ENCODE measurements around the gene GADD45B. TPM values are rescaled to one million over a fixed set of nuclear protein-coding genes. Genes with fewer than 3 reads are reported as not detected.

Gene GADD45B
- total RNA-seq, 2 experiments from 2014 or later: 52.2 to 54.3 TPM

DNA sequence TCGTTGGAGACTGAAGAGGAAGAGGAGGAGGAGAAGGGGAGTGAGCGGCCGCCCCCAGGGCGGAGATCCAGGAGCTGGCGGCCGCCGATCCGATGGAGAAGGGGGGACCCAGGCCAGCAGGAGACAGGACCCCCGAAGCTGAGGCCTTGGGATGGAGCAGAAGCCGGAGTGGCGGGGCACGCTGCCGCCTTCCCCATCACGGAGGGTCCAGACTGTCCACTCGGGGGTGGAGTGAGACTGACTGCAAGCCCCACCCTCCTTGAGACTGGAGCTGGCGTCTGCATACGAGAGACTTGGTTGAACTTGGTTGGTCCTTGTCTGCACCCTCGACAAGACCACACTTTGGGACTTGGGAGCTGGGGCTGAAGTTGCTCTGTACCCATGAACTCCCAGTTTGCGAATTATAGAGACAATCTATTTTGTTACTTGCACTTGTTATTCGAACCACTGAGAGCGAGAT is 1.8 kb downstream of the GADD45B start:
- Mint-ChIP-seq H3K27me3 (peaks cover 2% of the 10 kb centered on the region), H3K4me3 (peak overlapping the region; percentile 89), H3K4me1 (peaks cover 22% of the 10 kb centered on the region), H3K9me3 (no peaks in the 10 kb centered on the region), H3K27ac (peak overlapping the region; percentile 83), H3K36me3 (ENCODE audit: low read depth) (peaks cover 27% of the 10 kb centered on the region)
- peak; percentile 48 for DNase-seq
- POLR2A ChIA-PET: interaction anchor here (0.7 to 7.1 kb wide), 31 partner anchors 7 to 424 kb away, joined by 3 to 220 read pairs (median 15); partner anchors contain the start of genes AP3D1, LMNB2 and TIMM13
- CTCF ChIA-PET: interaction anchor here (0.8 to 4.2 kb wide), 6 partner anchors 65 to 143 kb away, joined by 3 to 130 read pairs (median 20); no protein-coding TSS in a partner anchor

DNA sequence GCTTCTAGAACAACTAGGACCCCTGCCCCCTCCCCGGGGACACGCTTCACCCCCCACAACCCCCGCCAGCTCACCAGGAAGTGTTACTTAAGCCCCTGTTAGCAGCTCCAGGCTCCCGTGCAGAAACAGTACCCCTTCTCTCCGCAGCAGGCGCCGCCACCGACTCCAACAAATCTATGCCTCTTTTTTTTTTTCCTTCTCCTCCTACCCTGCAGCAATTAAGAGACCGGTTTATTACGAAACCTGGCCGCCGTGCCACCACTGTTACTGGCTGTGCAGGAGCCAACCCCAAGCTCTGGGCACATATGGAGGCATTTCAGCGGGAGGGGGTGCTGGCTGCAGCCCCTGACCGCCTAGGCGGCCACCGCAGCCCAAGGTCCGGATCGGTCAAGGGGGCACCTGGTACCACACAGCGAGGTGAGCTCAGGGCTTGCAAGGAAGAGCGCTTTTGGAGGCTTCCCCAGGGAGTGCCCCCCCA is 2.4 kb downstream of the GADD45B start:
- POLR2A ChIA-PET: interaction anchor here (0.7 to 7.1 kb wide), 23 partner anchors 10 to 423 kb away, joined by 3 to 220 read pairs (median 23); partner anchors contain the start of genes AP3D1 and LMNB2
- Mint-ChIP-seq H3K4me1 (peaks cover 22% of the 10 kb centered on the region), H3K9me3 (peaks cover 4% of the 10 kb centered on the region), H3K27me3 (no peaks in the 10 kb centered on the region), H3K27ac (peak overlapping the region; percentile 83), H3K4me3 (peak overlapping the region; percentile 89), H3K36me3 (ENCODE audit: low read depth) (peaks cover 27% of the 10 kb centered on the region)
- CTCF ChIA-PET: interaction anchor here (0.8 to 4.2 kb wide), 7 partner anchors 64 to 143 kb away, joined by 3 to 130 read pairs (median 15); no protein-coding TSS in a partner anchor
- DNase-seq: peak; percentile 71

DNA sequence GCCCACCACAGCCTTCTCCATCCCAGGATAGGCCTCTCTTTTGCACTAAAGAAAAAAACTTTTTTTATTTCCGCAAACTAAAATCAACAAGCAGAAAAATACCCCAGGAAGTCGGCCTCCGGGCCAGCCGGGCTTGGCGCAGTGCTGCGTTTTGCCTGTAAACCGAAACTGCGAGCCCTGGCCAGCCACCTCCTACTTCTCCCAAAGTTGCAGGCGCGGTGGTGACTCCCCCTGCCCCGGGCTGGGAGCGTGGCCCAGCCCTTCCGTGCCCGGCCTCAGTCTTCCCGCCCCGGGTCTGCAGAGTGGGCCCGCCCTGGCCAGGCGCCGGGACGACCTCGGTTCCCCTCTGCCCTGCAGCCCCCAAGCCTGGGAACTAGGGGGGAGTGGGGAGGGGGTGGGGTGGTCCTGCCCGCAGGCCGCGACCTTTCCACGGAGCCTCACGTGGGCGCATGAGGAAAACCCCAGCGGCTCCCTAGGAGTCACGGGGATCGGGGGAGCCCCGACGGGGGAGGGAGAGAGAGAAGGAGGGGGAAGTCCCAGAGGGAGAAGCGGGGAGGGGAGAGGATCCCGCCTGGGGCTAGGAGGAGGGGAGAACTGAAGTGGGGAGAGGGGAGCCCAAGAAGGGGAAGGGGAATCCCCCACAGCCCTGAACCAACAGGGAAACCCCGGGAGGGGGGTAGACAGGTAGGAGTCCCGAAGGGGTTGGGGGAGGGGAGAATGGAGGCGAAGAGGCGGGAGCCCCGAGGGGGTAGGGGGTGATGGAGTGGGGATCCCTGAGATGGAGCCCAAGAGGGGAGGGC is 3.0 kb downstream of the GADD45B start:
- DNase-seq: peak; percentile 77
- POLR2A ChIA-PET: interaction anchor here (0.9 to 7.1 kb wide), 20 partner anchors 10 to 422 kb away, joined by 3 to 220 read pairs (median 55); partner anchors contain the start of genes AP3D1 and LMNB2
- H3K27ac Mint-ChIP-seq: peak overlapping the region; percentile 83

DNA sequence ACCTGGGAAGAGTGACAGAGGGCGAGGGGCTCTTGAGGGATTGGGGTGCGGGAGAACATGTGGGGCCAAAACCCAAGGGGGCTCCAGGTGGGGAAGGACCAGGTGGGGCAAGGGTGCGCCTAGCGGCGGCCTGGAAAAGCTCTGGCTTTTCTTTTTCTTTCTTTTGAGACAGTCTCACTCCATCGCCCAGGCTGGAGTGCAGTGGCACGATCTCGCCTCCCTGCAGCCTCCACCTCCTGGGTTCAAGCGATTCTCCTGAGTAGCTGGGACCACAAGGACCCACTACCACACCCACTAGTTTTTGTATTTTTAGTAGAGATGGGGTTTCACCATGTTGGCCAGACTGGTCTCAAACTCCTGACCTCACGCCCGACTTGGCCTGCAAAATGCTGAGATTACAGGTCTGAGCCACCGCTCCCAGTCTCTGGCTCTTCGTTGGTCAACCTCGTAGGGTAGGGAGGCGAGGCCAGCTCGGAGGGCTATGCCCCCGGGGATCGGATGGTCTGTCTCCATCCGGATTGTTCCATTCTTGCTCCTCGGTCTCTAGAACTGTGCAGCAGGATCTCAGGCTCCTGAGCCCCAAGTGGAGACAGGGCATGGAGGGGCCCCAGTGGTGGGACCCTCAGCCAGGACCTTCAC is 3.7 kb downstream of the GADD45B start:
- peak overlapping the region; percentile 89 for H3K4me3 Mint-ChIP-seq
- H3K9me3 Mint-ChIP-seq: peaks cover 7% of the 10 kb centered on the region
- no peak for DNase-seq
- POLR2A ChIA-PET: interaction anchor here (0.6 to 7.1 kb wide), 6 partner anchors 25 to 139 kb away, joined by 3 to 220 read pairs (median 4); partner anchors contain the start of gene TIMM13
- peaks cover 27% of the 10 kb centered on the region for H3K36me3 Mint-ChIP-seq (ENCODE audit: low read depth)
- peaks cover 20% of the 10 kb centered on the region for H3K4me1 Mint-ChIP-seq
- CTCF ChIA-PET: interaction anchor here (1.8 to 1.9 kb wide), 2 partner anchors 64 to 131 kb away, joined by 5 to 9 read pairs; no protein-coding TSS in a partner anchor
- H3K27ac Mint-ChIP-seq: peak overlapping the region; percentile 31
- H3K27me3 Mint-ChIP-seq: peaks cover 2% of the 10 kb centered on the region

More for the DNA sequence above, 3.0 kb downstream of the GADD45B start:
- Mint-ChIP-seq H3K4me3 (peak overlapping the region; percentile 89), H3K36me3 (ENCODE audit: low read depth) (peaks cover 27% of the 10 kb centered on the region), H3K4me1 (peaks cover 22% of the 10 kb centered on the region), H3K9me3 (peaks cover 4% of the 10 kb centered on the region), H3K27me3 (no peaks in the 10 kb centered on the region)
- CTCF ChIA-PET: interaction anchor here (1.8 to 4.2 kb wide), 4 partner anchors 65 to 142 kb away, joined by 5 to 130 read pairs (median 20); no protein-coding TSS in a partner anchor

DNA sequence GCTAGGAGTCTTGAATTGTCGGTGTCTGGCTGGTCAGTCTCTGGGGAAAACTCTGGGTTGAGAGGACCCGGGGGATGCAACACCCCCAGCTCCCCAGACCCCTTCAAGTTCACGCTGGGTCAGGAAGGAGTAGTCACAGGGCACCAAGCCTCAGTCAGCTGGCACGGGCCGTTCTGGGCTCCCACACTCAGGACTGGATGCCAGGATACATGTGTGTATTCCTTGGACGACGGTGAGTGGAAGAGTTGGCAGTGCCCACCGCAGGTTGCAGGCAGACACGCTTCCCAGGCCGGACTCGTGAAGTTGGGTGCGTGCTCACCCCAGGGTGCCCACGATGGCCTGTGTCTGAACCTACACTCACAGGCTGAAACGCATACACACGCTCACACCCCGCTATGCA is 5.5 kb downstream of the GADD45B start:
- POLR2A ChIA-PET: interaction anchor here (1.1 to 7.1 kb wide), 2 partner anchors 13 to 137 kb away, joined by 3 to 220 read pairs; no protein-coding TSS in a partner anchor
- no peak for DNase-seq

DNA sequence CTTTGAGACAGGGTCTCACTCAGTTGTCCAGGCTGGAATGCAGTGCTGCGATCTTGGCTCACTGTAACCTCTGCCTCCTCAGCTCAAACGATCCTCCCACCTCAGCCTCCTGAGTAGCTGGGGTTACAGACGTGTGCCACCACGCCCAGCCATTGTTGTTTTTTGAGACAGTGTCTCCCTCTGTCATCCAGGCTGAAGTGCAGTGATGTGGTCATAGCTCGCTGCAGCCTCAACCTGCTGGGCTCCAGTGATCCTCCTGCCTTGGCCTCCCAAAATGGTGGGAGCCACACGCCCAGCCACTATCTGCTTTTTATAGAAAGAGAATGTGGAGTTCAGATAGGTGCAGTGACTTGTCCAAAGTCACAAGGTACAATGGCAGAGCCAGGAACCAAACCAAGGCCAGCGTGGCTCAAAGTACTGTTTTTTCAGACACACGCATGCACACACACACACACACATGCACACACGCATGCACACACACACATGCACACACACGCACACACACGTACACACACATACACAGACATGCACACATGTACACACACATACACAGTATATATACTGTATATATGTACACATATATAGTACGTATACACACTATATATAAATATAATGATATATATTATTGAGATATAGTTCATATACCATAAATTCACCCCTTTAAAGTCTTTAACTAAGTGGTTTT is 6.6 kb downstream of the GADD45B start:
- POLR2A ChIA-PET: no interaction called here
- no peak overlapping the region for H3K27ac Mint-ChIP-seq
- H3K36me3 Mint-ChIP-seq (ENCODE audit: low read depth): peaks cover 13% of the 10 kb centered on the region
- no peak for DNase-seq
- H3K4me1 Mint-ChIP-seq: peaks cover 15% of the 10 kb centered on the region
- peaks cover 16% of the 10 kb centered on the region for H3K27me3 Mint-ChIP-seq
- H3K4me3 Mint-ChIP-seq: no peak overlapping the region
- CTCF ChIA-PET: no interaction called here
- peaks cover 7% of the 10 kb centered on the region for H3K9me3 Mint-ChIP-seq

More for the DNA sequence above, 5.5 kb downstream of the GADD45B start:
- H3K27ac Mint-ChIP-seq: no peak overlapping the region
- H3K27me3 Mint-ChIP-seq: peaks cover 10% of the 10 kb centered on the region
- CTCF ChIA-PET: no interaction called here
- H3K36me3 Mint-ChIP-seq (ENCODE audit: low read depth): peaks cover 23% of the 10 kb centered on the region
- peaks cover 7% of the 10 kb centered on the region for H3K9me3 Mint-ChIP-seq
- H3K4me3 Mint-ChIP-seq: no peak overlapping the region
- peaks cover 15% of the 10 kb centered on the region for H3K4me1 Mint-ChIP-seq

DNA sequence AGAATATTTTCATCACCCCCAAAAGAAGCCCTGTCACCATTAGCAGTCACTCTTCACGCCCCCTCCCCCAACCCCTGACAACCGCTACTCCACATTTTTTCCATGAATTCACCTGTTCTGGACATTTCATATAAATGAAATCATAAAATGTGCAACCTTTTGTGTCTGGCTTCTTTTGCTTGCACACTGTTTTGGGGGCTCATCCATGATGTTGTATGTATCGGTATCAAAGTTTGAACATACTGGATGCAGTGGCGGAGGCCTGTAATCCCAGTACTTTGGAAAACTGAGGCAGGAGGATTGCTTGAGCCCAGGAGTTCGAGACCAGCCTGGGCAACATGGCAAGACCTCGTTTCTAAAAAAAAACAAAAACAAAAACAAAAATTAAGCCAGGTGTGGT is 7.2 kb downstream of the GADD45B start:
- Mint-ChIP-seq H3K9me3 (peaks cover 7% of the 10 kb centered on the region), H3K4me3 (no peak overlapping the region), H3K27me3 (peaks cover 21% of the 10 kb centered on the region), H3K4me1 (peaks cover 15% of the 10 kb centered on the region), H3K36me3 (ENCODE audit: low read depth) (peaks cover 7% of the 10 kb centered on the region), H3K27ac (no peak overlapping the region)
- CTCF ChIA-PET: interaction anchor here (0.9 kb wide), 1 partner anchor 117 kb away, joined by 3 read pairs; no protein-coding TSS in a partner anchor
- POLR2A ChIA-PET: interaction anchor here (0.7 kb wide), 1 partner anchor 13 kb away, joined by 3 read pairs; no protein-coding TSS in a partner anchor
- no peak for DNase-seq

DNA sequence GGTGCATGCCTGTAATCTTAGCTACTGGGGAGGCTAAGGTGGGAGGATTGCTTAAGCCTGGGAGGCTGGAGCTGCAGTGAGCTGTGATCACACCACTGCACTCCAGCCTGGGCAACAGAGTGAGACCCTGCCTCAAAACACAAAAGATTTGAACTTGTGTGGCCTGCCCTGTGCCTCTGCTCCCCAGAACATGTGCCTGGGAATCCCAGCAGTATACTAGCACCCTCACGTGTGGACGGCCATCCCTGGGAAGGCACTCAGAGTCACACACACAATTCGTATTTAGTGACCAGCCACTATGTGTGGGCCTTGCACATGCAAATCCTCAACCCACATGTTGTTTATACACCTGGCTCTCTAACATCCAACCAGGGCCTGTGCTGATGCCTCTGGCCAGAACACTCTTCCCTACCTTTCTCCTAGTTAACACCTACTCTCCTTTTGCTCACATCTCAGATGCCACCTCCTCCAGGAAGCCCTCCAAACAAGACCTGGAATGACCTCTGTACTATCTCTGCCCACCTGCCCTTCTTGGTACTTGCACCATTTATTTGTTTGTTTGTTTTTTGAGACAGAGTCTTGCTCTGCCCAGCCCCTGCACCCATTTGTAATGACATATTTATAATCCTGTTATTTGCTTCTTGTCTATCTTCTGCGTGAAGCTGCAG is 7.7 kb downstream of the GADD45B start:
- H3K4me3 Mint-ChIP-seq: no peak overlapping the region
- peaks cover 7% of the 10 kb centered on the region for H3K9me3 Mint-ChIP-seq
- peaks cover 25% of the 10 kb centered on the region for H3K27me3 Mint-ChIP-seq
- no peak overlapping the region for H3K27ac Mint-ChIP-seq
- ChIA-PET CTCF (interaction anchor here (0.9 to 1.2 kb wide), 2 partner anchors 12 to 116 kb away, joined by 3 read pairs; no protein-coding TSS in a partner anchor), POLR2A (interaction anchor here (0.7 to 2.3 kb wide), 4 partner anchors 7 to 60 kb away, joined by 3 to 11 read pairs (median 3); partner anchors contain the start of gene GADD45B)
- peaks cover 13% of the 10 kb centered on the region for H3K4me1 Mint-ChIP-seq
- H3K36me3 Mint-ChIP-seq (ENCODE audit: low read depth): peaks cover 1% of the 10 kb centered on the region
- no peak for DNase-seq

DNA sequence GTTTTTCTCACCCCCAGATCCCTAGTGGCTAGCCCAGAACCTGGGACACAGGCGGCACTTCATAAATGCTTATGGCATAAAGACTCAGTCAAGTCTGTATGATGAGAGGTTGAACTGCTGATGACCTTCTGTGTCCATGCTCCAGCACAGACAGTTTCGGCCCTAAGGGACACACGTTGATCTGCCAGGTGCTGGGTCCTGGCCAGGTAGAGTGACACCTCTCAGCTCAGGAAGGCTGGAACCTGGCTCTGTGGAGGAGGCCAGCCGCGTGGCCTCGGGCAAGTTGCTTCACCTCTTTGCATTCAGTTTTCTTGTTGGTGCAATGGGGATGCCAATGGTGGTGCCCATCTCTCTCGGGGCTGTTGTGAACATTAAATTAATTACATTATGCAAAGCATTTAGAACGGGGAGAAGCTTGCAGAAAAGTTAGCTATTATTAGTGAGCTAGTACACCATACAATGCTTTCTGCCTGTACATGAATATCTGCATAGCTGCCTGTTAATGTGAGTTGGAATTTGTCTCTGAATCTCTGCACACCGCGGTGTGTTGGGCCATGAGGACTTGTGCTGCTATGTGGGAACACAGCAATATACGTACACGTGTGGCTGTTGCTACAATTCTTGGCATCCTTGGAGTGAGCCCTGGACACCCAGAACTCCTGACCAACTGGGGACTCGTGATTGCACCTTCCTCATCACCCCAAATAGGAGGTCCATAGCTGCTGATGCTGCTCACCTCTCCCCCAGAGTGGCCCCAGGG is 8.4 kb downstream of the GADD45B start:
- DNase-seq: no peak
- Mint-ChIP-seq H3K4me3 (no peak overlapping the region), H3K27ac (no peak overlapping the region), H3K36me3 (ENCODE audit: low read depth) (no peaks in the 10 kb centered on the region), H3K9me3 (peaks cover 7% of the 10 kb centered on the region), H3K4me1 (peaks cover 14% of the 10 kb centered on the region), H3K27me3 (peaks cover 29% of the 10 kb centered on the region)
- ChIA-PET POLR2A (interaction anchor here (0.7 to 2.3 kb wide), 5 partner anchors 8 to 69 kb away, joined by 3 to 11 read pairs (median 3); partner anchors contain the start of gene GADD45B), CTCF (interaction anchor here (0.6 to 1.2 kb wide), 2 partner anchors 11 to 96 kb away, joined by 3 to 7 read pairs; no protein-coding TSS in a partner anchor)

DNA sequence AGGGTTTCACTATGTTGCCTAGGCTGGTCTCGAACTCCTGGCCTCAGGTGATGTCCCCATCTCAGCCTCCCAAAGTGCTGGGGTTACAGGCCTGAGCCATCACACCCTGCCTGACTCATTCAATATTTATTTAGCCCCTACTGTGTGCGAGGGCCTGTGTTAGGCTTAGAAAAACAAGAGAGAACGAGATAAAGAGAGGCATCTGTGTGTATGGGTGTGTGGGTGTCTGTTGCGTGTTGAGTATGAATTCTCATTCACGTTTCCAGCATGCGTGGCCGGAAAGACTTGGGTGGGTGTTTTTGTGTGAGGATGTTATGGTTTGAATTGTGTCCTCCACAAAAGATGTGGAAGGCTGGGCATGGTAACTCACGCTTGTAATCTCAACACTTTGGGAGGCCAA is 9.5 kb downstream of the GADD45B start:
- Mint-ChIP-seq H3K9me3 (peaks cover 7% of the 10 kb centered on the region), H3K36me3 (ENCODE audit: low read depth) (no peaks in the 10 kb centered on the region), H3K27ac (no peak overlapping the region), H3K4me1 (peaks cover 12% of the 10 kb centered on the region), H3K27me3 (peaks cover 34% of the 10 kb centered on the region), H3K4me3 (no peak overlapping the region)
- no peak for DNase-seq
- POLR2A ChIA-PET: interaction anchor here (1.2 to 2.3 kb wide), 2 partner anchors 9 to 18 kb away, joined by 3 to 11 read pairs; partner anchors contain the start of gene GADD45B
- CTCF ChIA-PET: no interaction called here

DNA sequence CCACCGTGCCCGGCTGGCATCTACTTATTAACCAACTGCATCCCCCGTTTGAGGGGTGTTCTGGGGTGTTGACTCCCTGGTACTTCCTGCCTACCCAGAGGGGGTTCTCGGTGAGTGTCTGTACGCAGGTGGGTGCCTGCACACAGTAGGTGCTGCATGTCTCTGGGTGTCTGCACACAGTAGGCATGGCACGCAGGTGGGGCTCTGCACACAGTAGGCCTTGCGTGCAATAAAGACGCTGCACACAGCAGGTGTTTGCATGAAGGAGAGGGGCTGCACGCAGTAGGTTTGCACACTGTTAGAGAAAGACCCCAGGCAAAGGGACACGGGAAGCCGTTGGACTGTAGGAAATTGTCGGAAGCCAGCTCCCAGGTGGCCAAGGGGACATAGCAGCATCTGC is 11.2 kb downstream of the GADD45B start:
- POLR2A ChIA-PET: interaction anchor here (4.3 kb wide), 1 partner anchor 10 kb away, joined by 19 read pairs; the partner anchor contains the start of gene GADD45B

More for the DNA sequence above, 11.2 kb downstream of the GADD45B start:
- CTCF ChIA-PET: no interaction called here
- no peaks in the 10 kb centered on the region for H3K36me3 Mint-ChIP-seq (ENCODE audit: low read depth)
- no peak overlapping the region for H3K4me3 Mint-ChIP-seq
- no peak overlapping the region for H3K27ac Mint-ChIP-seq
- peaks cover 7% of the 10 kb centered on the region for H3K9me3 Mint-ChIP-seq
- H3K4me1 Mint-ChIP-seq: peaks cover 22% of the 10 kb centered on the region
- H3K27me3 Mint-ChIP-seq: peaks cover 48% of the 10 kb centered on the region
- DNase-seq: no peak

All from activated CD4-positive, alpha-beta memory T cell treated with anti-CD3 and anti-CD28 coated beads, Interleukin-2, amount 10 ng/mL, durations not matched to agents 7 days and 5 days (primary cell).